D341Med (cell line): ENCODE results near the gene VPS39.

Experiments
- DNase-seq: peaks from one replicate; pipeline ENCODE4 v3.0.0; 2012; ENCODE audit warnings: low spot score

VPS39 gene

DNA sequence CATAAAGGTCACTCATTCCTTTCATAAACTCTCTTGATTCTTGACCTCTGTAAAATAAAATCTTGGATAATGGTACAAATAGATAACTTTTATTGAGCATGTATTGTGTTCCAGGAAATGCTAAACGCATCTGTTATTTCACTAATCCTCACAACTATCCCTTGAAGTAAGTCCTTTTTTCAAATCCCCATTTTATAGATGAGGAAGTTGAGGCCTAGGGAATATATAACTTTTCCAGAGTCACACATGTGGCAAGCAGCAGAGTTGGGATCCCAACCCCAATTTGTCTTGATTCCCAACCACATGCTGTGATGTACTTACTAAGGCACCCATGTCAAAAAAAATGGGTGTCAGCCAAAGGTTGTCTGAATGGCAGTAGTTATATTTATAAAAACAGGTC, 6.3 kb downstream of the VPS39 start:
- DNase-seq = no peak

DNA sequence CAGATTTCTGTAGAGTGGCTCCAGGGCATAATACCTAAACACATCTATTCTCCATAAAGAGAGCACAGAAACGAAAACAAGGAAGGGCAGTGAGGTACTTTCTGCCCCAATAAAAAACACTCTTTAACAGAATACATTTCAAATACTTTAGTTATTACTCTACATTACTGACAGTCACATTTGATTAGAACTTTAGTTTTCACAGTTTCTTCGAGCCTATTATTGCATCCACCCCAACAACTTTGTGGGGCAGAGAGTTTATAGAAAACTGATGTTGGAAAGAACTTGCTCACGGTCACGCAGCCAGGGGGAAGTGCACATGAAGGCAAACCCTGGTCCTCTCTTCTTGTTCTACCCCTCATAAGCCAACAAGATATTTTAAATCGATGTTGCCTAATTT, 9.0 kb downstream of the VPS39 start:
- no peak for DNase-seq

DNA sequence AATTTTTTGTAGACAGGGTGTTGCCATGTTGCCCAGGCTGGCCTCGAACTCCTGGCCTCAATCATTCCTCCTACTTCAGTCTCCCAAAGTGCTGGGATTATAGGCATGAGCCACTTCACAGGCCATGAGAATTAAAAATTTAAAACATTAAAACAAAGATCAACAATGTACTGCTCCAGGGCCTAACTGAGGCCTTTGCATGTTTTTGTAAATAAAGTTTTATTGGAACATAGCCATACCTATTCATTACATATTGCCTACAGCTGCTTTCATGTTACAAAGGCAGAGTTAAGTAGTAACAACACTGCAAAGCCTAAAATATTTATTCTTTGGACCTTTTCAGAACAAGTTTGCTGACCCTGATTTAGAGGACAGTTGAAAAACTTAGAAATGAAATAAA, 9.6 kb downstream of the VPS39 start:
- no peak for DNase-seq

DNA sequence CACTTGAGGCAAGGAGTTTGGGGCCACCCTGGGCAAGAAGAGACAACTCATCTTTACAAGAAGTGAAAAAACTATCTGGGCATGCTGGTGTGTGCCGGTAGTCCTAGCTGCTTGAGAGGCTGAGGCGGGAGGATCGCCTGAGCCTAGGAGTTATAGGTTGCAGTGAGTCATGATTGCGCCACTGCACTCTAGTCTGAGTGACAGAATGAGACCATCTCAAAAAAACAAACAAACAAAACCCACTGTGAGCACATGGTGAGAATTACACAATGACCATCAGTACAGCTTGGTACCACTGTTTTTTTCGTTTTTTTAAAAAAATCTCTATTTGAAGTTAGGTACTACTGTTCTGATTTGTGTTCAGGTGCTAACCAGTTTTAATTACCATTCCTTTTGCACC, 13.6 kb downstream of the VPS39 start:
- no peak for DNase-seq

DNA sequence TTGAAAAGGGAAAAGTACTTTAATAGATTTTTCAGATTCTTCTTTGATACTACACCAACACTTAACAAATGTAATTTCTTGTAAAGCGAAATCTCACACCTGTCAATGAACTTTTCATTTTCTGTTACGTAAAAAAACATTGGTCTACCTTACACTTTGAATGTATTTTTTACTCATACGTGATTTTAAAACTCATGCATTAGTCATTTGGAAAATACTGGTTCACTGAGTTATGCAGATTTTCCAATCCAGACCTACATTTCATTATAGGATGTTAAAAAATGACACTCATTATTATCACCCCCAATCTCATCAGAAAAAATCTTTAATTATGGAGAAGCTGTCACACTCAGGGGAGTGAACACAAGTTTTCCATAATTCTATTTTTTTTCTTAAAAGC, 14.7 kb downstream of the VPS39 start:
- DNase-seq = no peak

DNA sequence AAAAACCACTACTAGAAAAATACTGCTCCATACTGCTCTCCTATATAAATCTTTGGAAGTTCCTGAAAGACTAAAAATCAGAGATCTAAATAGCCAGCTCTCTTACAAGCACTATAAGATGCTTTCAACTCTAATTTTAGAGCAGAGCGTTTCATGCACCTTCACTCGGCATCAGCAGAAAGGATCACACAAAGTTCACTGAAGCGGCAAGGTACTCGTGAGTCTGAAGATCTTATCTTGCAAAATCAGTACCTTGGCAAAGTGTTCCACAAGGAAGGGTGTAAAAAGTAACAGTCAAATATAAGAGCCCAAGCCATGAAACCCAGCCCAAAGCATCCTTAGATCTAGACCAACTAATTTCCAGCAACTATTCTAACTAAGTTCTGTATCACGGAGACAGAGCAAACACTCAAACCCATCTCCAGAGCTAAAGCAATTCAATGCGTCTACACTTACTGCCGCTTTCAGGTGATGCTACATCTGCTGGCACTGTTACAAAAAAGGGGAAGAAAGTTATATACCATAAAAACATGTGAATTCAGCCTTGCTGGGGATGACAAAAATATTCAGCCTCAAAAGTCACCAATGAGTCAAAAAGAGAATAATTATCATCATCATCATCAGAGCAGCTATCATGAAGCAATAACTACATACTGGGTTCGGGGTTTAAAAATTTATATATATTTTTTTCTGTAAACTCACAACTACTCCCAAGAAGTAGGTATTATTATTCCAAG, 16.3 kb downstream of the VPS39 start:
- no peak for DNase-seq

DNA sequence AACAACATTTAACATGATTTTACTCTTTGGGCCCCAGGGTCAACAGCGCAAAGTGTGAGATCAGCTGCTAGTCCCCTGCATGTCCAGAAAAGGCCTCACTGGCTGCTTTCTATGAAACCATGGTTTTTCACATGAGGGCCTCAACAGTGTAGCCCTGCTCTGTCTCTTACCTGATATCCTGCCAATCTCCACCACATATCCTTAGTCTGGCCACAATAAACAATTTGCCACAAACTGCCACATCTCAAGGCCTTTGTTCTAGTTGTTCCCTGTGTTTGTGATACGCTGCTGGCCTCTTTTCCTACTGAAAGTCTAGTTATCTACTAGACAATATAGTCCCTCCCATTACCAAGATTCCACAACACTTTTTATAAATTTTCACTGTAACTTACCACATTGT, 17.7 kb downstream of the VPS39 start:
- DNase-seq = no peak

DNA sequence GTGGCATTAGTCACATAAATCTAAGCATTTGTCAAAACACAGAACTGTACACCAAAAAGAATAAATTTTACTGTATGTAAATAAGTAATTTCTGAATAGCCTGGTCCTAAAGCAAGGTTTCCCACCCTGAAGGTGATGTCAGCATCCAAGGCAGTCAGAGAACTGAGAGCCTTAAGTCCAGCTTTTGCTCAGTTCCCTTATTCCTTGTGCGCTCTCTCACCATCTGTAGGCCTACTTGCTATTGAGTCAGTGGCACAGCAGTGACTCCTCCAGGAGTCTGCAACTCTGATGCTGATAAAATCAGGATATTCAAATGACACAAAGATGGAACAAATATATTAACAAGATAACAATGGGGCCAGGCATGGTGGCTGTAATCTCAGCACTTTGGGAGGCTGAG, 22.3 kb downstream of the VPS39 start:
- no peak for DNase-seq

DNA sequence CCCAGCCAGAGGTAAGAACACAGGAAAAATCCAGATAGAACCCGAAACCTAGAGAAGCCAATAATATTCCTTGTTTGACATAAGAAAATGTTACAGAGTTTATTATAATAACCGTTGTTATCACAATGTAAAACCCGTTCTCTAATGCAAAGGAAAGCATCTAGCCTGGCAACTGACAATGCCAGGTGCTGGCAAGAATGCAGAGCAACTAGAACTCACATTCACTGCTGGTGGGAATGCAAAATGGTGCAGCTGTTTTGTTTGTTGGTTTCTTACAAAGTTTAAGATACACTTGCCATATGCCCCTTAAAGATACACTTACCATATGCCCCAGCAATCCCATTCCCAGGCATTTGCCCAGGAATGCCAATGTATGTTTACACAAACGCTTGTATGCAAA, 23.4 kb downstream of the VPS39 start:
- no peak for DNase-seq

DNA sequence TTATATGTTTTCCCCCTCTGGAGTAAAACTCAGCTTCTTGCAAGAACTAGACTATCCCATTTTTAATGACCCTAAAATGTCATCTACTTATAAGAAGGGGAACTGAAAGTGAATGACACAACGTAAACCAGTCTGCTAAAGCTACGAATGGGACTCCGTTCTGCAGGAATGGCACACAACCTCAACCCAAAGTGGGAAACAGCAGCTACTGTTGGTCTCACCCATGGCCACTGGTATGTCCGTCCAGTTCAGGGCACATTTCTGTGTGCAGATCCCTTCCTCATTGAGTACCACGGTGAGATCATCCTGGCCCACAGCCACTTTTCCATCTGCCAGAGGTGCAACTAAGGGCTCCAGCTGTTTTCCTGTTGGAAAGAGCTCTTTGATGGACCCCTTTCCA, 23.8 kb downstream of the VPS39 start:
- DNase-seq = no peak

DNA sequence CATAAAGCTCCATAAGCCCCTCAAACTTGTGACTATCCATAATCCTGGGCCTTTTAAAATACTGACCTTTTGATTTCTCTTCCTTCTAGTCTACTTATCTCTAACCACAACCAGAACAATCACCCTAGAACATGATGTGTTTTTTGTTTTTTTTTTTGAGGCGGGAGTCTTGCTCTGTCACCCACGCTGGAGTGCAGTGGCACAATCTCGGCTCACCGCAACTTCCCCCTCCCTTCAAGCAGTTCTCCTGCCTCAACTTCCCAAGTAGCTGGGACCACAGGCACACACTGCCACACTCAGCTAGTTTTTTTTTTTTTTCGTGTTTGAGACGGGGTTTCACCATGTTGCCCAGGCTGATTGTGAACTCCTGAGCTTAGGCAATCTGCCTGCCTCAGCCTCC, 25.1 kb downstream of the VPS39 start:
- DNase-seq = no peak

DNA sequence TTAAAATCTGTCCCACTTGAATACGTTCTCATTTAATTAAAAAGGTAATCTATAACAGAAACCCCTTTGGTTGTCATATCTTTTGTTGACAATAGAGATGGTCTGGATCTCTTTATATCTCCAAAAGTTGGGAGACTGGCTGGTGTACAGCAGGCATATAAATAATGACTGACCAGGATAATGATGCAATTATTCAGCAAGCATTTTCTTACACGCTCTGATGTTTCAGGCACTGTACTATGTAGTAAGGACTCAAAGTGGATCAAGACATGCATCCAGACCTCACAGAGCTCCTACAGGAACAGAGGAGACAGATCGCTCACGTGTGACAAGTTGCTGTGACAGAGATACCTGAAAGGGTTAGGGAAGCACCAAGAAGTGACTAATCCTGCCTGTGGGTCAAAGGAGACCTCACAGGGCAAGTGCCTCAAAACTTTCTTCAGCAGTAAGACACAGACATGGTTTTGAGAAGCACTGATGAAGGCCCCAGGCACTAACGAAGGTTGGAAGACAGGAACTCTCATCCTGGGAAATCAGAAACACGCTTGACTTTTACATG, 25.7 kb downstream of the VPS39 start:
- DNase-seq = no peak

DNA sequence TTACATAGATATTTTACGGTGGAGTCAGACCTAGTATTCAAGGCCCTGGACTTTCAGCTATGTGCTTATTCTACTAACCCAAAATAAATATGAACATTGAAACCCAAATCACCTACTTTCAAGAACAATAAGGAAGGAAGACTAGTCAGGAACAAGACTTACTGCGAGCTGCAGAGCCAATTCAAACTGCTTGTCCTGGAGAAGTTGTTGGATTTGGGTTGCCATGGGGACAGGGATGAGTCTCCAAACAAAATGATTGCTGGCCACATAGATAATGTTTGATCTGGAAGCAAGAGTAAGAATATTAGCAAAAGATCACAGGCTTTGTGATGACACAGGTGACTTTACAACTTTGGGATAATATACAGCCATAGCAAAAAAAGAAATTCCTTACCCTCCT, 30.0 kb downstream of the VPS39 start:
- DNase-seq = no peak

DNA sequence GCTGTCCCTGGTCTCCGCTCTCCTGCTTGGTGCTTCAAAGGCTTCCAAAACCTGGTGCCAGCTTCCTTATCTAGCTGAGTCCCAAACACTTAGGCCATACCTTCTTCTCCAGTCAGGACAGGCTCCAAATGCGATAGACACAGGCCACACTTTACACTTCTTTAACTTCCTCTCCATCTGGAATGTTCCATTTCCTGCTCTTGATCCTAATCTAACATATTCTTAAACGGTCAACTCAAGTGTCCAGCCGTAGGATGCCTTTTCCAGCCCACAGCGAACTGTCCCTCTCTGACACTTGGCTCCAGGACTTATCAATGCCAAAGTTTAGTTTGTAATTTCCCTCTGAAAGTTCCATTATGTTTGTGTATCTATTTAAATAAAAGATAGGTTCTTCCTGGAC, 32.4 kb downstream of the VPS39 start:
- no peak for DNase-seq

DNA sequence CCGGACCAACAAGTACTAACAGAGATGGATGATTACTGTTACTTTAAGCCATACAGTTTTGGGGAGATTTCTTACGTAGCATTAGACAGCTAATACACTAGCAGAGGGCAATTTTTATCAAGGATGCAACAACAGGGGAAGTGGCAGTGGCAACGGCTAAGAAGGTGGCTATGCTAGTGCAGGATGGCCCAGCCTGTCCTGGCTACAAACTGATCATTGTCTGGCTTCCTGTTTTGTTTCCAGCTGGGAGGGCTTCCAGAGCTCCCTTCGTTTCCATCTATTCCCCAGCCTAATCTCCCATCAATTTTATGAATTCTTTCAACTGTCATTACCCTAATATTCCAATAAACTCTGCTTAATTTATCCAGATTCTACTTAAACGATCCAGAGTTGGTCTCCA, 35.6 kb downstream of the VPS39 start:
- DNase-seq = no peak

DNA sequence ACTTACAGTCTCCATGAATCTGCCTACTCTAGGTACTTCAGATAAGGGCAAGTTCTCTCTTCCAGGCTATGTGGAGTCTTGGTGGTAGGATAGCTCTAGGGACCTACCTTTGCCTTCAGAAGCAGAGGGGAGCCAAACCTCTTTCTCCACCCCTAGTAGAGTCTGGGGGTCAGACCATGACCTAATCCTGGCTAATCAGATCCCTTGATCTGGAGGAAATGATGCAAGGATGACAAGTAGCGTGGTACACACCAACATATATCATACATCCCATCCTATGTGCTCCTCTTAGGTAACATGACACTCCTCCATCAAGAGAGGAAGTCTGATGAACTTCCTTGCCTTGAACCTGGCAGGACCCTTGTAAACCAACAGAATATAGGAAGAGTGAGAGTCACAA, 36.3 kb downstream of the VPS39 start:
- no peak for DNase-seq

DNA sequence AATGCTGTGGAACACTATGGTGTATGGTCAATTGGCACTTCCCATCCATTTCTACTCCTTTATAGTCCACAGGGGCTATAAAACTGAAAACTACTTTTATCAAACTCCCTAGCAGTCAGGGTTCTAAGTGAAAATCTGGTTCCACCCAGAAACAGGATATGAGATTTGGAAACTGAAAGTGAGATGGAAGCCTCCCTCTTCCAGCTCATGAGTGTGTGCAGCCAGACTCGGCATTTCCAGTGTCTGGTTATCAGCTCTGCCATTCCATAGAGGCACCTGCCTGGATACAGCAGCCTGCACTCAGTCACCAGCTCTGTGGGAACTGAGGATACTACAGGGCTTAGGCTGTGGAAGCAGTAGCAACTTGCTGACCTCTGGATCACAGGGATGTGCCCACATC, 37.0 kb downstream of the VPS39 start:
- no peak for DNase-seq

DNA sequence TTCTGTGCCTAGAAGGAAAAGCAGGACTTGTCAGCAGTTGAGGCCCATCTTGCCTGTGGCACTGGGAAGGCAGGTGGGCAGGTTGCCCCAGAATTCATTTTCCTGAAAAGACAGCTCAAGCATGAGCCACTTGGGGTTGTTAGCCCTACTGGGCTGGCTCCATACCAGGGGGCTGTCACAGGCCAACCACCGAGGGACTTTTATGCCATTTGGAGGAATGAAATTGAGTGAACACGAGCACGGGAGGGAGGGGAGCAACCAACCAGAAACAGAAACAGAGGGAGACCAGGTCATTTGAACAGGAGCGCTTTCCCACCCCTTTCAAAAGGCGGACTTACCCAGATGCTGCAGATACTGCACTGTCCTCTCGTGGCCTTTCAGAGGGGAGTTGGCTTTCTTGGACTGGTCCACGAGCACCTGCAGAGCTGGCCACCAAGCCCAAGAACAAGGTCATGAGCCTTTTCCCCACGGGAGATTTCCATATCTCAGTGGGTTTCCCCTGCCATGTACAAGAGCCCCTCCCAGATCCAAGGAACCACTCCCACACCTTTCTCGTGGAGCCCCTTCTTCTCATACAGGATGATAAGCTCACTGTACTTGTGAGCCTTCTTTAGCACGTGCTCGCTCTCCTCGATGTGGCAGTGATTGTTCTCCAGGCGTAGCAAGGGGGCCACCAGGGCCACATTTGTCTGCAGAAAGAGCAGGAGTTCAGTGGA, 41.7 kb downstream of the VPS39 start:
- DNase-seq = no peak

DNA sequence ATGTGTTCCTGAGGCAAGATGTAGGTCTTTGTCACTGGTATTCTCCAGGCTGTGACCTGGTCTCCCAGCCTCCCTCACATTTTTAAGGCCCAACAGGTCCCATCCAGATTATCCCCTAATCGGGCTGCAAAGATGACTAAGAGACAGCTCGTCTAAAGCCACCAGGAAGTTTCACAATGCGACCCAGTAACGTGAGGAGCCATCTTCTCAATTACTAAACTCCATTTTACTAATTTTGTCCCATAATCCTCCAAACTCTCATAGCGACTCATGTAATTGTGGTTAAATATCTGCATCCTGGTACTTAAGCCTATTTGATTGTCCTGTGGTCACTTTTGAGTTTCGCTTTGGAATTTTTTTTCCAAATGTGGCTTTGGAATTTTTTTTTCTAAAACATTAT, 43.0 kb downstream of the VPS39 start:
- DNase-seq = no peak

DNA sequence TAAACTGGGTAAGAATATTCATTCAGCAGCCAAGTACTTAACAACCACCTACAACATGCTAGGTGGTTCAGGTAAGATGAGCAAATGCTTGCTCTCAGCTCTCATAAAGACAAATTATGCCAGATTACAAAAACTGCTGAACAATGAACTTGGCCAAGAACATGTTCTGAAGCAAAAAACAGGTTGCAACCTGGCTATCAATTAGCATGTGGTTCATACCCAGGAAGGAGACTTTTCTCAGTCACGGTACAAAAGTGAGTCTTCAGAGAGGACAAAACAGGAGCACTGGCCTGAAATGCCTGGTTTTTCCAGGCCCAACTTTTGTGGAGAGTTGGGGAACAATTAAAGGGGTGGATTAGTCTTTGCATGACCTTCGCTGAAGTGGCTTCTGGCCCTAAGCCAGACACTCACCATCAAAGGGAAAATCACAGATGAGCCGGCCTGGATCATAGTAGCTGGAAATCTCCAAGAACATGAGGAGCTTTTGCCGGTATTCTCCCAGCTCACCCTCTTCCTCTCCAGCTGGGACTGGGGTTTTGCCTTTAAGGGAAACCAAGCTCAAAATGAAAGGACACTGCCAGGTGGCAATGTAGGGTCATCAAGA, 44.1 kb downstream of the VPS39 start:
- no peak for DNase-seq

DNA sequence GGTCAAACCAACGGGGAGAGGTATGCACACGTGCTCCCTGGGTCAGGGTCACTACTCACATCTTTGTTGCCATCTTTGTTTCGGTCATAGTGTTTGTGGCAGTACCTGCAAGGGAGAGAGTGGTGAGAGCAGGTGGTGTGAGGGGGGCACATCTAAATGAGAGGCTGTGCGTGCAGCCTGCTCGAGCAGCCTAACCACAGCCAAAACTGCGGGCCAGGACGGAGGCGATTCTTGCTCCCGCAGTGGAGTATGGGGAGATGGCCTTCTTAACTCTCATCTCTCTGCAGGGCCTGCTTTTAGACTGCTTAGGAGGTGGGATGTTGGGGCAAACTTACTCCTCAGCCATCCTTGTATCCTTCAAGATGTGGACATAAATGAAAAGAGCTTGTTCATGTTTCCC, 44.8 kb downstream of the VPS39 start:
- no peak for DNase-seq

DNA sequence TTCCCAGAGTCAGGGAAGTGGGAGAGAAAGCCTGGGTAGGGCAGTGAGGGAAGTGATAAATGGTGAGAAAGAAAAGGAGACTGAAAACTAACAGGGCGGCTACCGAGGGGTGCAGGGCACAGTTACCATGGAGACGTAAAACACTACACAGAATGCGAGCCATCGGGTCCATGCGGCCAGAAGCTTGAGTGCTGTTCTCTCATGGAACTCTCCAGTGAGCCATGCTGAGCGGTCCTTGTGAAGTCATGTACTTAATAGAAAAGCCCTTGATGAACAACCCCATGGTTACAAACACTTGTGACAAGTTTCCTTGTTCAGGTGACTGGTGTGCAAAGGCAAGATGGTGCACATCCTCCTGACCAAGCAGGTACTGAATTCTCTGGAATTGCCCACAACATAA, 48.0 kb downstream of the VPS39 start:
- no peak for DNase-seq

DNA sequence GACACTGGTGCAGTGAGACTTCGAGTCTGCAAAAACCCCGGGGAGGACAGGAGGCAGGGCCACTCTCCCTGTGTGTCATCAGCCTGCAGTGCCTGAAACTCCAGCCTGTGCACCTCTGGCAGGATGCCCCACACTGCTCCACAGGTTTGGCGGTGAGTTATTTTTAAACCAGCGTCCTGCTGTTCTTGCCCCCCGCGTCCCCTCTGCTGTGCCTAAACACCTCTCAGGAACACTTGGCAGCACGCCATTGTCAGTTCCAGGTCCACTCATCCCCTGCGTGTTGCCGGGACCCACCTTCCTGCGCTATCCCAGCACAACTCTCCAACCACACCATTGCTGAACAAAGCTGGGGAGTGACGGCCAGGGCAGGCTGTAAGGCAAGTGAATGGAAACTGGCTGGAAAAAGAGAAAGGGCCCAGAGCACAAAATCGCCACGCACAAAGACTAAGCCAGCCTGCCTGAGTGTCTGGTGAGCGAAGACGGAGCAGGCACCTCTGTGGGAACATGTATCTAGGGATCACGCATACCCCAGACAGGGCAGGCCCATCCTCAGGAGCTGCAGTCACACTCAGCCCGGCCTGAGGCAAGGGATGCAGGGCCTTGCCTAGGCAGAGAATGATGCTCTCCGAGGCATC, 48.6 kb downstream of the VPS39 start:
- peak; percentile 19 for DNase-seq
